Left ventricle myocardium superior (tissue), 1 donor: ENCODE results near the gene MTX3. TPM values are rescaled to one million over a fixed set of nuclear protein-coding genes. Genes with fewer than 3 reads are reported as not detected.

Source experiments
- ATAC-seq: fragments of 200-7000 bp; cut with Tn5 transposase; one replicate; pipeline ENCODE4 v1.9.1; 2020; ENCODE audit warnings: mild to moderate bottlenecking, moderate library complexity
- DNase-seq: peaks from one replicate; pipeline ENCODE4 v3.0.0-alpha.2; 2020
- intact Hi-C: fragments of 100-400 bp; cut with micrococcal nuclease; formaldehyde crosslinking; loops from one replicate; pipeline ENCODE4 v1.11.0; 2022
- long read RNA-seq: library from polyadenylated mRNA; unstranded; transcript quantifications from one replicate; pipeline ENCODE4 v2.0.0, GENCODE V29; 2021
- total RNA-seq: library from RNA; stranded (reverse); fragmentation: NEBNext Ultra II Directional; extraction: Animal tissue kit (Norgen Biotek cat#: 25700); gene quantifications from one replicate; pipeline ENCODE4 v1.2.1, GENCODE V29; 2021
- donor health status: DM: no; HTN: yes; CAD: no; lungs with severe emphysema.

Gene MTX3, protein sequence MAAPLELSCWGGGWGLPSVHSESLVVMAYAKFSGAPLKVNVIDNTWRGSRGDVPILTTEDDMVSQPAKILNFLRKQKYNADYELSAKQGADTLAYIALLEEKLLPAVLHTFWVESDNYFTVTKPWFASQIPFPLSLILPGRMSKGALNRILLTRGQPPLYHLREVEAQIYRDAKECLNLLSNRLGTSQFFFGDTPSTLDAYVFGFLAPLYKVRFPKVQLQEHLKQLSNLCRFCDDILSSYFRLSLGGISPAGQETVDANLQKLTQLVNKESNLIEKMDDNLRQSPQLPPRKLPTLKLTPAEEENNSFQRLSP
- 10.6 TPM for total RNA-seq
- long read RNA-seq, full-length matches to known transcripts, result 3 of 6 reads
- long read RNA-seq, partial matches to known transcripts, result 0 of 6 reads
- long read RNA-seq, other reads (novel, unspliced or antisense), result 3 of 6 reads

DNA sequence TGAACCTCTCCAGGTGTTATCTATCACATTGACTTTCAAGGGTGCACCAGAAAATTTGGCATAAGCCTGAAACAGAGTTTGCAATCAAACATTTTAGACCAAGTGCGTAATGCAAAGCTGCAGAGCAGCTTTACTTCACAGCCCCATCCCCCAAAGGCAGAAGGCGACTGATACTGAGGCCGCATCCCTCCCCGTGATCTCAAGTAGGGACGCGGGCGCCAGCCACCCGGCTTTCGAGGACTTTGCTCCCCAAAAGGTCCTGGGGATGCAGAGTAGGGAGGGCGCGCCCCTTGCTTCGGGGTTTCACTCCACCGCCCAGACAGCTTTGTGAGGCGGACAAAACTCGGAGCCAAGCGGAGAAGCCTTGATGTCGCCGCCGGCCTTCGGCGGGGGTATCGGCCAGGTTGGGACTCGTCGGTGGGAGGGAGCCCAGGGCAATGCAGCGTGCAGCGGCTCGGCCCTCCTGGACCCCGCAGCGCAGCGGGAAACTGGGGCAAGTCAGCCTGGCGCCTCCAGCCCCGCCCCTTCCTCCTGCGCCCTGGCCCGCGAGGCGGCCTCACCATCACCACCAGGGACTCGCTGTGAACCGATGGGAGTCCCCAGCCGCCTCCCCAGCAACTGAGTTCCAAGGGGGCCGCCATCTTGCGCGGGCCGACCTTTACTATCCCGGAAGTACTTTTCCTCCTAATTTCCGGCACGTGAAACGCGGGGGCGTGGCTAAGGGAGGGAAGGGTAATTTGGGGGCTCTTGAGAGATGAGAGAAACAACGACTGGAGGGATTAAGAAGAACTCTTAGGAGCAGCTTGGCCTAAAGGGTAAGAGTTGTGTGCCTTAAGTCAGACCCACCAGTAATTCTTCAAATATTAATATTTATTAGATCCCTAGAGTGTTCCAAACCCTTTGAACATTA, at the start of gene MTX3:
Gene MTX3, minus strand, starts transcription at position 665 of the 910 bp plus-strand sequence. Its CDS starts 24 bp downstream, at position 641.
- intact Hi-C loops, result no loop called here
- DNase-seq, result peak; percentile 91
- peak; percentile 98 for ATAC-seq

DNA sequence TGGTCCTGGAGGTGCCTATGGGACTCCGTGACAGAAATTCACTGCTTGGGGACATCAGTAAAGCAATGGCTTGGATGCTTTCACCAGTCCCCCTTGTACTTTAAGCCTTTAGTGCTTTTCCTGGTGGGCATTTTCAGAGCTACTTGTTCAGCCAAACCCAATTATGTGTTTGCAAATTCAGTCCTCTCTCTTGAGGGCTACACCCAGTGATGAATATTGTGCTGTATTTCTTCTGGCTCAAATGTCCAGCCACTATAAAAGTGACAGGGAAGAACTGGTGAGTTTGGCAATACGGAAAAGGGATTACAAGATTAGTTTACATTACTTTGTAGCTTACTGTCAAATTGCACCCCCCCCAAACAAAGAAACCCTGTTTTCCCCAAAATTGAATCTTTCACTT, 48.6 kb upstream of the MTX3 start:
- intact Hi-C loops, result no loop called here
- DNase-seq (no peak), ATAC-seq (no peak)

DNA sequence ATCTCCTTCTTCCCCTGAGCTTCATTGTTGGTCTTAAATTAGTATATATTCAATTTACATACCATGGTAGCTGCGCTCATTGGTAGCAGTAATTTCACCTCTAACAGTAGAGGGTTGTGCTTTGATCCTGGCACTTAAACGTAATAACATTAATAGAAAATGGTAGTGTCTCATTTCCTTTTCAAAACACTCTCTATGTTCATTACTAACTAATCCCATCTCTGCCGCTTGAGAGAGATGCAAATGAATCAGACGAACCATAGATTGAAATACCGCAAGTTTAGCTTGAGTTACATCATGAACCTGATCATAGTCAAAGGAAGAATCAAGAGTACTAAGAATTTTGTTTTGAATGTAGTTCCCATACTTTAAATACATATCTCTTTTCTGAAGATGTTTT, 46.3 kb upstream of the MTX3 start:
- intact Hi-C loops, result no loop called here
- ATAC-seq (no peak), DNase-seq (no peak)

DNA sequence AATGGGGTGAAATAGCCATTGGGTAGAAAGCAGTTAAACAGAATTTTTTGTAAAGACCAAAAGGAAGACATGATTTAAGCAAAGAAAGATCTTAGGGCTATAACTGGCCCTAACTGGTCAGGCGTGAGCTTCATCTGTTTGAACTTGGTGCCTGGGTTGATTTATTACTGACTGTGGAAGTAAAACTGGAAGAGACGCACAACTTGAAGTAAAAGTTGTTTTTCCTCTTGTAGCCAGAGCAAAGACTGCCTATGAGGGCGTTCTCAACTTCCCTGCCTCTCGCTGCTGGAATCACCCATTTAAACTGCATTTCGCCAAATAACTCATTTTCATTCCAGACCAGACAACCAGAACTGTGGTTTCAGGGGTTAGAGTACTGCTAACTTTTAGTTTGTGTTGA, 45.6 kb upstream of the MTX3 start:
- ATAC-seq (no peak), DNase-seq (no peak)
- intact Hi-C loops, result no loop called here

DNA sequence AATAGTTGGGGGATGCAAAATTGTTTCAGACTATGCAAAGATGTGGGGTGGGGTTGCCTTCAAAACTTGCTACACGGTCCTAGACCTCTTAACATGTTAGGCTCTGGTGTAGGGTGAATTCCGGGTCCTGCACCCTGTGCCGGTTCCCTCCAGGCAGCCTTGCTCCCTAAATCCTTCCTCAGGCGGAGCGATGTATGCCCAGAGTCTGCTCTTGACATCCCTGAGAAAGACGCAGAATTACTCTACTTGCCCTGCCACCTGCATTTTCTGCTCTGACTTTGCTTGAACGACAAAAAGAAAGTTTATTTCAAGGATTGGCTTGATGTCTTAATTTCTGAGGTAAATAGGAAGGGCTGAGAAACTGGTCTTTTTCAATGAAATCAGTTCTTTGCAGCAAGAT, 44.8 kb upstream of the MTX3 start:
- intact Hi-C loops, result no loop called here
- no peak for DNase-seq
- ATAC-seq, result no peak

DNA sequence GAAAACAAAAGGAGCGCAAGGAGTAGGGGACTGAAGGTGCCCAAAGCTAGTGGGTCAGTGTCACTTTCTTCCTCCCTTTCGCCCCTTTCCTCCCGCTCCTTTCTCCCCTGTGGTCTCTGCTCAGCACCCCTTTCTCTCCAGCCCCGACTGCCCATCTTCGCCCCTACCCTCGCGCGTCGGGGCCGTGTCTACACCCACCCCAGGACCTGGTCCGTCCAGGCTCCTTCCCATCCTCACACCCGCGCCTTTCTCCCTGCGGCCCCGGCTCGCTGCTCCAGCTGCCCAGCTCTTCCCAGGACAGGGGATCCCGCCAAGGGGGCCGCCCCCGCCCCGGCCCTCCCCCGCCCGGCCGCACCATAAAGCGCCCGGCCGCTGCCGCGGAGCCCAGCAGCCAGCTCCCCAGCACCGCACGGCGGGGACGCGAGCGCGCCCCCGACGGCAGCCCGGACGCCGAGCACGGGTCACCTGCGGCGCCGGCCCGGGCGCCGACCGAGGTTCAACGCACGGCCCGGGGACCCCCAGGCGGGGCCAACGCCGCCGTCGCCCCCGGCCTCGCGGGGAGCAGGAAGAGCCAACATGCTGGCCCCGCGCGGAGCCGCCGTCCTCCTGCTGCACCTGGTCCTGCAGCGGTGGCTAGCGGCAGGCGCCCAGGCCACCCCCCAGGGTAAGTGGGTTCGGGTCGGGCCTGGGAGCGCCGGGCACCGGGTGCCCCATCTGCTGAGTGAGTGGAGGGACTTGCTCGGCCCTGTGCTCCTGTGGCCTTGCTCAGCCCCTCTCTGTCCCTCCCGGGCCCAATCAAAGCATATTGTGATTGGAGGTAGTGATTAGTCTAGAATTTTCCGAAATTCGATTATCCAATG, 44.1 kb upstream of the MTX3 start, which contains the start of gene THBS4:
Gene THBS4, plus strand, starts transcription at position 387 of the 860 bp plus-strand sequence. Its CDS starts 190 bp downstream, at position 577.
- DNase-seq, result peak; percentile 44
- intact Hi-C loops, result no loop called here
- ATAC-seq, result peak; percentile 72

DNA sequence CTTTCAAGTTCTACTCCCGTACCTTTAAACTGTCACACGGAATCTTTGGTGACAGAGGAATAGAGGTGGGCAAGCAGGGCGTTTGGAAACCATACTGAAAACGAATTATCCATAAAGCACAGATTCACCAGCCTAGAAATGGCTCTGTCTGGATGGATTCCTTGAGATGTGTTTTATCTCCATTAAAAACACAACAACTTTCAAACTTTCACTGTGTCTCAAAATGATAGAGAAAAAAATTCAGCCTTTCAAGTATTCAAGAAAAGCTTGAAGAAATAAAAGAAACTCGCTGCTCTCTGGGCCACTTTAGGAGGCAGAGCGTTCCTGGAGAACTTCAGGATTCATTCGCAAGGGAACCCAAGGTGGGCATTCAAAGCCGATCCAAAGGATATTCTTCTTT, 43.5 kb upstream of the MTX3 start:
- ATAC-seq (no peak), DNase-seq (no peak)
- intact Hi-C loops, result no loop called here

DNA sequence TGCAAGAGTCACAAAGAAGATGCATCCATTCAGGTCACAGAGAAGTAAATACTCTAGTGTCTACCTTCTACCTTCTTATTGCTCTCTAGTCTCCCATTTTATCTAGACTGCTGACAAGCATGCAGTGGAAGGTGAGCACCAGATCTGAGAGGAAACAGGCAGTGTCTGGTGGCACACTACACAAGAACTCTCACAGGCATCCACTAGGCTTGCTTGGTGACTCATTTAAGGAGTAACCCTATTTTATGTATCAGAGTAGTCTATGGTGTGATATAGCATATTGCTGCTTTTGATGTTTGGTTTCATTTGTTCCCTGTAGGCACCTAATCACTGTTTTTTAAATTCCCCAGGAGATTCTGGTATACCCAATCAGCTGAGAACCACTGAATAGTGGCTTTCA, 42.5 kb upstream of the MTX3 start:
- DNase-seq (no peak), ATAC-seq (no peak)
- intact Hi-C loops, result no loop called here

DNA sequence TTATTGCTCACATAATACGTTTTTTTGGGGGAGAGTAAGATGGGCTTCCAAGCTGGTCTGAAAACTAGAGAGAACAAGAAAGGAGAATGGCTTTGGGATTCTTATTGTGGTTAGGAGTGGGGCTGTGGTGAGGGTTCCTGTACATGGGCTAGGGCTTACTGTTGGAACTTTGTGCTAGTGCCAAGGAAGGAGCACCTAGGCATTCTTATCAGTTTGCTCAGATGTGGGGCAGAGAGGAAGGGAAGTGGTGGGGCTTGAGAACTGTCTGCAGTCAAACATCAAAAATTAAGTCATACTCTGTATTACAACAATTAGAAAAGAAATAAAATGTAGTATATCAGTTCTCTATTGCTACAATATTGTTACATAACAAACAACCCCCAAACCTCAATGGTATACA, 40.0 kb upstream of the MTX3 start:
- DNase-seq (no peak), ATAC-seq (no peak)
- intact Hi-C loops, result no loop called here

DNA sequence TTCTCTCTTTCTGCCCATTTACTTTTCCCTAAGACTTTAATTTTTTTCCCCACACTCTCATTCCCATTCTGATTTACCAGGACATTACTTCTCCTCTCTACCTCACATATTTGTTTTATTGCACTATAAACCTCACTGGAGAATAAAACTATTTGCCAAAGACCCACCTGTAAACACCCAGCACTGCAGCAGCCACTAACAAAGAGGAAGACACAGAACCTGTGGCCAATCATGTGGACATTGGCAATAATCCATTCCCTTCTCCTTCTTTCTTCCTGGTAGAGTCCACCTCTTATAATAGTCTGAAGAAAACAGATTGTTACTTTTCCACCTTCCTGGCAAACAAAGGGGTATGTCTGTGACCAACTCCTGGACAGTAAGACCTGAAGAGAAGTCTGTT, 35.8 kb upstream of the MTX3 start:
- intact Hi-C loops, result no loop called here
- DNase-seq, result no peak
- no peak for ATAC-seq

DNA sequence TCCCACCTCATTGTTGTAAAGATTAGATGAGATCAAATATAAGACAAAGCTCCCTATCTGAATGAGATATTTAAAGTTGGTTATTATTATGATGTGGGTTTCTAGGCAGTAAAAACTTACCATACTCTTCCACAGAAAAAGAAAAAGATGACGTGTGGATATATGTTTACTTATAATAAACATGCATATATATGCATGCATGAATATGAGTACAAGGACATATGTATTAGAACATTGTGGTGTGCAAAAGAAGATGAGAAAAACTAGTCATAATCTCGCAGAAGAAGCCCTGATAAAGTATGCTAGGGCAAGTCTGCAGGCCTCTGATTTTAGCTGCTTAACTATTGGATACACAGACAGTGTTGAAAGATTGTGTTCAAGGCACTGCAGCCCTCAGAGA, 34.0 kb upstream of the MTX3 start:
- intact Hi-C loops, result no loop called here
- DNase-seq (no peak), ATAC-seq (no peak)

DNA sequence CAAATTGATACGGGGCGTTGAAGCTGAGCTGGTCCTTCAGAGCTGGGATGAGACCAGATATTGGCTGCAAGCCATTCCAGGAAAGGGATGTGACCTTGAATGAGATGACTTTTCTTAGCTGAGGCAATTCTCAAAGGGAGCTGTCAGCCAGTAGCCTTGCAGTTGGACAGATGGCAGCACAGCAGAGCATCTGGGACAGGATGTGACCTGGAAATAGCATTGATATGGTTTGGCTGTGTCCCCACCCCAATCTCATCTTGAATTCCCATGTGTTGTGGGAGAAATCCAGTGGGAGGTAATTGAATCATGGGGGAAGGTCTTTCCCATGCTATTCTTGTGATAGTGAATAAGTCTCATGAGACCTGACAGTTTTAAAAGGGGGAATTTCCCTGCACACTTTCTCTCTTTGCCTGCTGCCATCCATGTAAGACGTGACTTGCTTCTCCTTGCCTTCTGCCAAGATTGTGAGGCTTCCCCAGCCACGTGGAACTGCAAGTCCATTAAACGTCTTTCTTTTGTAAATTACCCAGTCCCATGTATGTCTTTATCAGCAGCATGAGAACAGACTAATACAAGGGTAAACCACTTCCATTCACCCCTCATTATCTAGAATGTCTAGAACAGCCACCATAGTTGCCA, 19.8 kb upstream of the MTX3 start:
- intact Hi-C loops, result no loop called here
- ATAC-seq (peak; percentile 91), DNase-seq (no peak)

DNA sequence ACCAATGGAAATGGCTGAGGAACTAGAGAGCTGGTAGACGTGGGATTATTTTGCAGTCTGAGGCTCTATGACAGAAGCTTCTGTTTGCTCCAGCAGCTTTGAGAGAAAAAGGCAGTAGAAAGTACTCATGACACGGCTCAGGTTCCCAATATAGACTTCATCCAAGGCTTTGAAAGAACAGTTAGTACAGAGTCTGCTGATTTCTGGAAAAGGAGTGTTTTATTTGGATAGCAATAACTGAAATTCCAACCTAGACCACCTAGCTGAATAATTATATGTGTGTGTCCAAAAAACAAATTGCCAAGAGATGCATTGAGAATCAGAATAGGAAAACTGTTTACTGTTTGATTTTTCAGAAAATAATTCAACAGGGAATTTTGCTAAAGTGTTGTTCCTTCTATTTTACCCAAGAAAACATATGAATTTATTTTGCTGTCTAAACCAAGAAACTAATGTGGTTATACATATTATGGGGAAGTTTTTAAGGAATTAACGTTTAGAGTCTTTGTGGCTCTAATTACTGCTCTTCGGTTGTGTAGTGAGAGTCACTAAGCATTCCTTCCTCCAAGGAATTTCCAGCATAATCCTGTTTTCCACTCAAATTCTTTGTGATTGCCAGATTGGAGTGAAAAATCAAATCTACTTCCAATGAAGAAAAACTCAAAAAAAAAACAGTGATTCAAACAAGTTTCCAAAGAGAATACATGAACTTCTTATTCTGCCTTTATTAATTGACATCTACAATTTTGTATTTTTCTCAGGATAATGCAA, 18.1 kb upstream of the MTX3 start:
- ATAC-seq (no peak), DNase-seq (no peak)
- intact Hi-C loops, result no loop called here

DNA sequence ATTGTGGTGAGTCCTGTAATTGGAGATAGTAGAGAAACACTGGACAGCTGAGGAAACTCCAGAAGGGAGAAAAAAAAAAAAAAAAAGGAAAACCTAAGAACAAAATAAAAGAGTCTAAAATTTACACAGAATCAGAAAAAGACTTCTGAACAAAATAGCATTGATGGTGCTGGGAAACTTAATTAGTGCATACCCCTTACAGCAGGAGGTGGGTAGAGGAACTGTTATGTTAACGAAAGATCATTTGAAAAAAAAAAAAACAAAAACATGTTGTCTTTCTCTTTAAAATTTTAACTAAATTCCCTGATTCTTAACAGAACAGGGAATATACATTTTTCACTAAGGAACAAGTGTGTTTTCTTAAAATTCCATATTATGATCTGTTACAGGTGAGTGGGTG, 11.6 kb upstream of the MTX3 start:
- DNase-seq, result no peak
- no peak for ATAC-seq
- intact Hi-C loops, result no loop called here

DNA sequence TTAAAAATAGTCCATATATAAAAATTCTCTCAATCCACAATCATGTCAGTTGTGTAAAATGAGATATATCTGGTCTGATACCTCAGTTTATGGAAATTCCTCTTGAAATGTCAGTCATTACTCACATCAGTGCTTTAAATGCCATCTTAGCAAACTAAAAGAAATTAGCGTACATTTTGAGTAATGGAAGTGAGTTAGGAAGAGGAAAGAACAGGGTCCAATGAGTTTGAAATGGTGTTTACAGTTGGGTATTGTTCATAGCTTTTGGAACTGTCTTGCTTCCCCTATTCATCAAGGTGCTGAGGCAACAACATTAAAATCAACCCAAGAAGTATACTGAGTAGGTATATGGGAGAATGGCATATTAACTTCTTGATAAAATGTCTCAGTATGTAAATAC, 8.7 kb upstream of the MTX3 start:
- ATAC-seq (no peak), DNase-seq (no peak)
- intact Hi-C loops, result no loop called here

DNA sequence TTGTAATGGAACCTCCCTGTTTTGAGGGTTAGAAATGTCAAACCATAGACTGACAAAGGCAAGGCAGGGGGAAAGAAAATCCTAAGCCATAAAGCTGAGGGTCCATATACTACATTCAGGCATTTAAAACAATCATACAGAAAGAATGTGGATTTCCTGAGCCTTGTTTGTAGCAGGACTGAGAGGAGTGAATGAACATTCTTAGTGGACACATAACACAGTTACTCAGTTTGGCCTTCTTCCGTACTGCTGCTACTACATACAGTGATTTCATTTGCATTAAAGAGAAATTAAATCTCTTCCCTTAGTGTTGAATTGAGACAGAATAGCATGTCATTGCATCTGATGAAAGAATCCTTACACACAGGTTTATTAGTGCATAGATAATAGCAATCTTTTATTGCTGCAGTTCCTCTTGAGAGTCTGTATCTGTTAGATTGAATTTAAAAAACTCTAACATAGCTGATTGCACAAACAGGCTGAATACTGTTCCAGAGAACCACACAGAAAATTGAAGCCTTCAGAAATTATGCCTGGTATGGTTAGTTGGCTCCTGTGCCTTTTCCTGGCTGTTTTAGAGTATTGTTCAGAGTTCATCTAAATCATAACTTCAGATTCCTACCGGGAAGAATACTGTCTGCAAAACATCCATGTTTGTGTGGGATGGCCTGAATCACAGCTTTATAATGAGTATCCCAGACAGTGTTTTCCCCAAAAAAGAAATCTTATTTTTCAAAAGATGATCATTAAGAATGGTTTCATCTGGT, 2.0 kb upstream of the MTX3 start:
- DNase-seq, result no peak
- intact Hi-C loops, result no loop called here
- ATAC-seq, result no peak

DNA sequence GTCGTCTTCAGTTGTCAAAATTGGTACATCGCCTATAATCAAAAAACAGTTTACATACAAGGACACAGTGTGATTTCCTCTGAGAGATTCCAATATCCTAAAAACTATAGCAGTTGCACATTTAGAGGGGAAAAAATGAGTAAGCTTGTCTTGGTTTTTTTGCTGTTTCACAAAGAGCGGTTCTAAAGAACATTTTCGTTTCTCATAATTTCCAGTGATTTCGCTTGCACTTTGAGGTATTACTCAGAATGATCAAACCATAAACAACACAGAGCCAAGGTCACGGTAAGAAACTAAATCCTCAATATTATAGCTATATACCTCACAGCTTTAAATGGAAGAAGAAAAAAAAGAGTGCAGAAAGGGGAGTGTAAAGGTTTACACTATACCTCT, 861 bp downstream of the MTX3 start:
- DNase-seq (no peak), ATAC-seq (no peak)
- intact Hi-C loops, result no loop called here

DNA sequence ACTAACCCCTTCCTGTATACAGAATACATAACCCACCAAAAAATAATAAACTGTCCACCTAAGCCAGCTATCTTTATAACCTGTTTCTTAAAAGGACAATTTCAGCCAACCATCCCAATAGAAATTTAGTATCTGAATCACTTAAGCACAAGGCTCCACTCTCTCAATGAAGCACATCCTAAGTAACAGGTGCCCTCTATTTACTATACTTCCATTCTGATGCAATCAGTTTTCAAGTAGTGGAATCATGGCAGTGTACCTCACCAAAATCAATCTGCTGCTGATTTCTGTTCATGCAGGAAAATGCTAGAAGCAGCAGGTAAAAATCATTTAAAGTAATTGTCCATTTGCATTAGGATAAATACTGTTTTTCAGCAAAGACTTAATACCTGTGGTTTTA, 4.8 kb downstream of the MTX3 start:
- no peak for ATAC-seq
- intact Hi-C loops, result no loop called here

More for the DNA sequence above, 4.8 kb downstream of the MTX3 start:
- no peak for DNase-seq
